IMR-90 (cell line): Measurements from ENCODE around the gene TMIGD1. TPM values are rescaled to one million over a fixed set of nuclear protein-coding genes. Genes with fewer than 3 reads are reported as not detected.

Experiments
- ATAC-seq: fragments of 200-7000 bp; cut with Tn5 transposase; 2 replicates; pipeline ENCODE4 v1.9.1; 2020; ENCODE audit warnings: low read depth, mild to moderate bottlenecking, moderate library complexity
- BruUV-seq: library from RNA; stranded (reverse); fragments of 400-500 nt; replicated peaks from 2 replicates; lab custom pipeline; 2021; lab: Mats Ljungman, UMichigan
- CTCF ChIA-PET: fragments of 300-600 bp; formaldehyde crosslinking; extraction: SDS; loops from one replicate; lab custom pipeline; 2021; ENCODE audit warnings: antibody characterized with exemption; lab: Yijun Ruan, JAX
- POLR2A ChIA-PET: fragments of 300-600 bp; sonication (Branson Sonifier 250); formaldehyde crosslinking; loops from one replicate; lab custom pipeline; 2022; ENCODE audit warnings: antibody characterized with exemption; ENCODE audit not compliant: unreplicated experiment; lab: Charles Lee
- DNase-seq: peaks from one replicate; pipeline ENCODE4 v3.0.0; 2013
- H2AFZ ChIP-seq: replicated peaks from 2 replicates; pipeline ENCODE3; 2013; ENCODE audit warnings: low read length, mild to moderate bottlenecking; ENCODE audit not compliant: poor library complexity
- H2AK5ac ChIP-seq: 2 replicates; pipeline ENCODE4 v1.6.1; 2013; ENCODE audit warnings: low read depth, low read length, inconsistent platforms
- H2AK9ac ChIP-seq: replicated peaks from 2 replicates; pipeline ENCODE3; 2013; ENCODE audit warnings: mild to moderate bottlenecking, low read depth, low read length, moderate library complexity; ENCODE audit not compliant: poor library complexity
- H2BK120ac ChIP-seq: 2 replicates; pipeline ENCODE4 v1.6.1; 2013; ENCODE audit warnings: low read depth, low read length, inconsistent platforms
- H2BK15ac ChIP-seq: 3 replicates; pipeline ENCODE4 v1.6.1; 2013; ENCODE audit warnings: low read depth, low read length, inconsistent platforms
- H2BK20ac ChIP-seq: 2 replicates; pipeline ENCODE4 v1.6.1; 2013; ENCODE audit warnings: low read depth, mild to moderate bottlenecking, inconsistent platforms, low read length, moderate library complexity
- H2BK5ac ChIP-seq: 2 replicates; pipeline ENCODE4 v1.6.1; 2013; ENCODE audit warnings: mild to moderate bottlenecking, low read depth, low read length, inconsistent platforms; ENCODE audit not compliant: poor library complexity, severe bottlenecking
- H3K14ac ChIP-seq: replicated peaks from 2 replicates; pipeline ENCODE4 v1.6.1; 2013; ENCODE audit warnings: low read depth, low read length, inconsistent platforms
- H3K18ac ChIP-seq: 2 replicates; pipeline ENCODE4 v1.6.1; 2013; ENCODE audit warnings: low read depth, low read length, control low read depth
- H3K23ac ChIP-seq: 2 replicates; pipeline ENCODE4 v1.6.1; 2013; ENCODE audit warnings: low read depth, low read length, inconsistent platforms
- H3K27ac ChIP-seq: 2 replicates; pipeline ENCODE4 v1.5.1; 2013; ENCODE audit warnings: mild to moderate bottlenecking, control low read depth, low read length; ENCODE audit not compliant: insufficient read depth
- H3K27me3 ChIP-seq: 2 replicates; pipeline ENCODE4 v1.6.1; 2013; ENCODE audit warnings: low read length; ENCODE audit not compliant: control insufficient read depth, insufficient read depth
- H3K36me3 ChIP-seq: 2 replicates; pipeline ENCODE4 v1.6.1; 2013; ENCODE audit warnings: low read length, mixed read lengths; ENCODE audit not compliant: control insufficient read depth, insufficient read depth
- H3K4ac ChIP-seq: 2 replicates; pipeline ENCODE4 v1.6.1; 2013; ENCODE audit warnings: low read depth, low read length, inconsistent platforms
- H3K4me1 ChIP-seq: 2 replicates; pipeline ENCODE4 v1.6.1; 2013; ENCODE audit warnings: low read length, mixed read lengths; ENCODE audit not compliant: control insufficient read depth, insufficient read depth
- H3K4me2 ChIP-seq: 2 replicates; pipeline ENCODE4 v1.6.1; 2013; ENCODE audit warnings: low read depth, mild to moderate bottlenecking, control low read depth, low read length, moderate library complexity
- H3K4me3 ChIP-seq: 2 replicates; pipeline ENCODE4 v1.5.1; 2013; ENCODE audit warnings: low read depth, mild to moderate bottlenecking, control low read depth, low read length, moderate library complexity; ENCODE audit not compliant: insufficient read depth
- H3K56ac ChIP-seq: 2 replicates; pipeline ENCODE4 v1.6.1; 2013; ENCODE audit warnings: low read length, inconsistent platforms; ENCODE audit not compliant: insufficient read depth; ENCODE audit errors: extremely low read depth
- H3K79me1 ChIP-seq, 2 experiments: 2 replicates each; pipeline ENCODE4 v1.6.1; 2013; ENCODE audit warnings: low read length in 2 of 2, inconsistent platforms in 1 of 2, low read depth in 1 of 2
- H3K9ac ChIP-seq: 2 replicates; pipeline ENCODE4 v1.6.1; 2013; ENCODE audit warnings: low read depth, low read length, control low read depth
- H3K9me1 ChIP-seq: 2 replicates; pipeline ENCODE4 v1.6.1; 2013; ENCODE audit warnings: low read length, inconsistent platforms; ENCODE audit not compliant: insufficient read depth
- H3K9me3 ChIP-seq: 2 replicates; pipeline ENCODE4 v1.6.1; 2013; ENCODE audit warnings: low read length; ENCODE audit not compliant: control insufficient read depth, insufficient read depth
- H4K20me1 ChIP-seq: 2 replicates; pipeline ENCODE4 v1.6.1; 2013; ENCODE audit warnings: low read length, inconsistent platforms; ENCODE audit not compliant: insufficient read depth
- H4K5ac ChIP-seq: 2 replicates; pipeline ENCODE4 v1.6.1; 2013; ENCODE audit warnings: mild to moderate bottlenecking, low read depth, low read length, control low read depth
- H4K8ac ChIP-seq, 2 experiments: 2 replicates each; pipeline ENCODE4 v1.6.1; 2013; ENCODE audit warnings: low read depth in 2 of 2, low read length in 2 of 2, control low read depth in 1 of 2, inconsistent platforms in 1 of 2
- H4K91ac ChIP-seq: 2 replicates; pipeline ENCODE4 v1.6.1; 2013; ENCODE audit warnings: low read depth, low read length, inconsistent platforms; ENCODE audit not compliant: insufficient read depth
- CHD1 ChIP-seq: IDR thresholded peaks from 2 replicates; pipeline ENCODE4 v1.6.1; 2012; ENCODE audit warnings: low read depth, low read length, improper control_type of control experiment
- CTCF ChIP-seq: conservative IDR thresholded peaks from 2 replicates; pipeline ENCODE4 v1.5.1; 2012; ENCODE audit warnings: mild to moderate bottlenecking, low read depth, low read length, improper control_type of control experiment
- MAZ ChIP-seq: IDR thresholded peaks from 2 replicates; pipeline ENCODE4 v1.6.1; 2012; ENCODE audit warnings: low read depth, mild to moderate bottlenecking, low read length, improper control_type of control experiment, moderate library complexity, borderline replicate concordance
- RAD21 ChIP-seq: IDR thresholded peaks from 2 replicates; pipeline ENCODE4 v1.6.1; 2012; ENCODE audit warnings: low read length, improper control_type of control experiment
- RCOR1 ChIP-seq: IDR thresholded peaks from 2 replicates; pipeline ENCODE4 v1.6.1; 2012; ENCODE audit warnings: mild to moderate bottlenecking, low read length, improper control_type of control experiment; ENCODE audit not compliant: insufficient replicate concordance
- SMC3 ChIP-seq: fragments of 150-350 bp; IDR thresholded peaks from 2 replicates; pipeline ENCODE4 v1.6.1; 2016; ENCODE audit warnings: low read depth, mild to moderate bottlenecking, antibody characterized with exemption, low read length, moderate library complexity
- WGBS, 2 experiments: methylation state at CpG; one replicate each; pipeline versions ENCODE4 v1.1.5 to v1.1.7; 2013; ENCODE audit warnings: missing lambda C conversion rate in 2 of 2; ENCODE audit not compliant: insufficient read length in 1 of 2; ENCODE audit errors: extremely low coverage in 2 of 2; 5-methylcytosine and 5-hydroxymethylcytosine counted together
- dilution Hi-C: fragments of 300-500 bp; cut with HindIII; formaldehyde crosslinking; loops from one replicate; pipeline ENCODE4 v1.14.3; 2018; ENCODE audit warnings: low sequenced_read_pairs; ENCODE audit not compliant: unreplicated experiment
- in situ Hi-C: fragments of 300-500 bp; cut with MboI; formaldehyde crosslinking; loops from 3 replicates; pipeline ENCODE4 v1.14.3; 2019; ENCODE audit warnings: low sequenced_read_pairs, inconsistent platforms, mixed read lengths
- intact Hi-C: fragments of 100-400 bp; cut with micrococcal nuclease; formaldehyde crosslinking; loops from 2 replicates; pipeline ENCODE4 v1.10.0; 2022
- polyA plus RNA-seq, 3 experiments: library from polyadenylated mRNA; depleted of rRNA; stranded (reverse); fragments of >200 nt; gene quantifications; 2 replicates each; pipeline ENCODE4 v1.2.3, GENCODE V29; 2012; ENCODE audit warnings: low replicate concordance in 1 of 3
- total RNA-seq: library from RNA; depleted of rRNA; stranded (reverse); fragments of >200 nt; gene quantifications from 2 replicates; pipeline ENCODE4 v1.2.3, GENCODE V29; 2012

TMIGD1 gene
- total and polyA plus RNA-seq, 2 of the 4 experiments (the other 2 are of a cell fraction), result not detected

- H3K79me1 ChIP-seq, result no peaks in the 10 kb centered on the region
- H2BK20ac ChIP-seq, result no peak overlapping the region
- intact Hi-C loops, result loop anchor here (5.0 kb wide), 1 partner anchor 33 kb away; the partner anchor contains the start of gene TMIGD1
- no peaks in the 10 kb centered on the region for H3K4me1 ChIP-seq
- H3K23ac ChIP-seq, result no peak overlapping the region
- peaks cover 4% of the 10 kb centered on the region; the same call in 1 of the 2 replicates for H3K27me3 ChIP-seq
- no peak overlapping the region for H4K5ac ChIP-seq
- H2BK120ac ChIP-seq, result no peak overlapping the region
- H2AFZ ChIP-seq, result no peak overlapping the region
- peak; percentile 21 for DNase-seq
- H3K9me3 ChIP-seq, result peaks cover 2% of the 10 kb centered on the region; the same call in 1 of the 2 replicates
- no peak overlapping the region for H3K4me3 ChIP-seq
- H4K91ac ChIP-seq, result no peak overlapping the region
- in situ Hi-C loops, result no loop called here
- H3K56ac ChIP-seq, result no peak overlapping the region
- no peaks in the 10 kb centered on the region for H3K9me1 ChIP-seq
- H2AK5ac ChIP-seq, result no peak overlapping the region
- no peak; the same call in 1 of the 2 replicates for ATAC-seq
- WGBS, 2 experiments, result no CpG with 5 or more reads among the region's 1 CpG
- H2BK5ac ChIP-seq, result no peak overlapping the region
- no peak overlapping the region for H4K8ac ChIP-seq
- ChIA-PET CTCF (no interaction called here), POLR2A (no interaction called here)
- H3K4ac ChIP-seq, result no peak overlapping the region
- no peak overlapping the region for H3K27ac ChIP-seq
- H3K14ac ChIP-seq, result no peak overlapping the region
- no TSS peak for BruUV-seq
- no peaks in the 10 kb centered on the region for H4K20me1 ChIP-seq
- dilution Hi-C loops, result no loop called here
- H2AK9ac ChIP-seq, result no peak overlapping the region
- H3K4me2 ChIP-seq, result no peak overlapping the region
- no peak overlapping the region for H3K9ac ChIP-seq
- TF ChIP-seq SMC3 (peak; percentile 50), RAD21 (peak; percentile 48), CTCF (peak; percentile 53), MAZ (no peak), CHD1 (no peak), RCOR1 (no peak)
- H3K18ac ChIP-seq, result no peak overlapping the region
- H3K36me3 ChIP-seq, result no peaks in the 10 kb centered on the region
- no peak overlapping the region for H2BK15ac ChIP-seq
These were observed 34.9 kb downstream of the TMIGD1 start for GRCh38 chr17:30299000-30299399.
